PC-3 (cell line): ENCODE data around the gene THADA.

Experiments used
- CTCF ChIP-seq: fragments of 300-600 bp; sonication (generic); conservative IDR thresholded peaks from 2 replicates; pipeline ENCODE4 v1.5.1; 2017; ENCODE audit warnings: antibody characterized with exemption, low read depth, mild to moderate bottlenecking, low read length
- EZH2phosphoT487 ChIP-seq: fragments of 300-600 bp; sonication (generic); IDR thresholded peaks from 2 replicates; pipeline ENCODE4 v1.6.1; 2018; ENCODE audit warnings: mild to moderate bottlenecking, antibody characterized with exemption, low read length, borderline replicate concordance

- TF ChIP-seq CTCF (no peak), EZH2phosphoT487 (no peak)
These were observed 272.0 kb downstream of the THADA start for GRCh38 chr2:43323857-43324256.
